Stimulated activated CD4-positive, alpha-beta T cell treated with anti-CD3 and anti-CD28 coated beads, Interleukin-1b, Interleukin-23, amount 100 ng/mL, for 4 hours (primary cell): ENCODE data around the gene MZT1.
"Not testable (repeated sequence)": the region's sequence is repeated elsewhere in the genome, so short reads cannot be mapped to it uniquely, and the experiment has no call there.

Experiments used
- DNase-seq, 2 donors: peaks; one replicate each; pipeline ENCODE4 v3.0.0-alpha.2; 2020; ENCODE audit warnings: low read depth in 2 of 2

The MZT1 gene

DNA sequence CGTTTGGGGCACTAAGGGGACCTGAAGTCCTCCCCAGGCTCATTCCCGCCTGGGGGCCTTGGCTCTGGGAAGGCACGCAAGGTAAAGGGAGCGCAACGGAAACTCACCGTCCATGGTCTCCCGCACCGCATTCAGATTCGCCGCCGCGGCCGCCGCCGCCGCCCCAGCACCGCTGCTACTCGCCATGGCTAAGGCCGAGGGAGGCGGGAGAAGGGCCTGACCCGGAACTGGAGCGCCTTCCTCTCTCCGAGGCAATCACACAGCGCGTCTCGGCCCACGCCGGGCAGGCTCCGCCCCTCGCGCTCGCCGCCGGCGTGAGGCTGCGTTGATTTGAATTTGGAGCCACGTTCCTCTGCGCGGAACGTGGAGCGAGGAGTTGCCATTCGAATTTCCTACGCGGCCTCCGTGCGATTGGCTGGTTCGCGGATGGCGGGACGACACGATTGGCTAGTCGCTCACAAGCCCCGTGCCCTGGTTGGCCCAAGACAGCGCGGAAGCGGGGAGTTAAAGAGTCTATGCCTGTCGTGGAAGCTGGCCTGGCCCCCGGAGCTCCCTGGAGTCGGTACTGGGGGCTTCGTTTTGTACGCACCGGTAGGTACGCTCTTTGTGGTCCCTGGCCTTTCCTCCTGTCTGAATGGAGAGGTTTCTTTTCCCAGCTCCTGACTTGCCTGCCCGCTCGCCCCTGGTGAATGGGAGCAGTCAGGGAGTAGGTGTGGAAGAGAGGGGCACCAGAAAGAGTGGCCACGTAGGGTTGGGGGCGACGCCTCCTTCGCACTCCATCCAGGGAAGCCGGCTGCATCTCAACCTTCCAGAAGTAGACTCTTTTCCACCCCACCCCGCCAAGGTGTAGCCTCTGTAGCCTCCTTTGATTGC, at the start of gene MZT1, which contains the start of gene BORA:
TSS of gene MZT1 (minus strand) at position 213 of the 873 bp plus-strand sequence. CDS start at position 186, 27 bp downstream.
TSS of gene BORA (plus strand) at position 507 of the 873 bp plus-strand sequence. CDS start 1,018 bp downstream, outside the sequence.
- peak; percentile 88 to 91 for DNase-seq

GRCh38 chr13:72774019-72774418, 46.6 kb upstream of the MZT1 start:
- no peak for DNase-seq

DNA sequence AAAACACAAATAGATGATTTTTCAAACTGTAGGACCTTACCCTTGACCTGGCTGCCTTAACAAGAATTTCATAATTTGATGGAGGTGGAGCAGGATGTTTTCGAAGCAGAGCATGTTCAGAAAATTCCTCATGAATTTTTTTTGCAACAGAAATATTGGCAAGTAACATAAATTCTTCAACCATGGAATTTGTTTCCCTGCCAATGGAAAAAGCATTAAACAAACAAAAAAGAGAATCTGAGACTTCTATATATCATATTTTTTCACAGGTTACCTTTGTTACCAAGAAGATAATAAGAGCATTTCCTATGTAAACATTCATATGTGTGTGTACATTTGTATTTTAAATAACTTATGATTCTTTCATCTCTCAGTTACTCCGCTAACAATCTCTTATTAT, 36.0 kb upstream of the MZT1 start:
- DNase-seq: no peak

DNA sequence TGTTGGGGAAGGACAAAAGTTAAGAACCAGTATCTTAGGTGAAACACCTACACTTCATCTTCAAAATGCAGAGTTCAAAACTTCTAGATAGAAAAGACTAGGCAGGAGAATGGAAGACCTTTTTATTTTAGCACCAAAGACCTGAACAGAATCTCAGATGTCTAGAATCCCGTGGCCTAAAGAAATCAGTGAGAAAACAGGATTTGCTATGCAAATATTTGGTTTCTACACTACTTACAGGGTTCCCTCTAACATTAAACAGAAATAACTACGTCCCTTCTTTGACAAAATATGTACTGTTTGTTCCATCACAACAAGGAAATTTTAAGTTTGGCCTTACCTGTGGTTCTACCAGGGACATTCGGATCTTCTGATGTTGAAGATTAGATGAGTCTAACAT, 32.8 kb upstream of the MZT1 start:
- DNase-seq: no peak

DNA sequence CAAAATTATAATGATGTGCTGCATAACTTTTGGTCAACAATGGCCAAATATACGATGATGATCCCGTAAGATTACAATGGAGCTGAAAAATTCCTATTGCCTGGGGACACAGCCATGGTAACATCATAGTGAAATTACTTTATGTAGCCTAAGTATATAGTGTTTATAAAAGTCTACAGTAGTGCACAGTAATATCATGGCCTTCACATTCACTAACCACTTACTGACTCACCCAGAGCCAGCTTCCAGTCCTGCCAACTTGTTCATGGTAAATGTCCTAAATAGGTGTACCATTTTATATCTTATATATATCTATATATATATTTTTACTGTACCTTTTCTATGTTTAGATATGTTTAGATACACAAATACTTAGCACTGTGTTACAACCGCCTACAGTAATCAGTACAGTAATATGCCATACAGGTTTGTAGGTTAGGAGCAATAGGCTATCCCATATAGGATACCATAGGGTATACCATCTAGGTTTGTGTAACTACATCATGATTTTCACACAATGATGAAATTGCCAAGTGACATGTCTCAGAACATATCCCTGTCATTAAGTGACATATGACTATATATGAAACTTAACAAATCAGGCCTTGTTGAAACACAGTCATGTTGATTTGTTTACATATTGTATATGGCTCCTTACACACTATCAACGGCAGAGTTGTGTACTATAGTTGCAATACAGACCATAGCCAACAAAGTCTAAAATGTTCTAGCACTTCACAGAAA, 30.5 kb upstream of the MZT1 start:
- DNase-seq: no peak

DNA sequence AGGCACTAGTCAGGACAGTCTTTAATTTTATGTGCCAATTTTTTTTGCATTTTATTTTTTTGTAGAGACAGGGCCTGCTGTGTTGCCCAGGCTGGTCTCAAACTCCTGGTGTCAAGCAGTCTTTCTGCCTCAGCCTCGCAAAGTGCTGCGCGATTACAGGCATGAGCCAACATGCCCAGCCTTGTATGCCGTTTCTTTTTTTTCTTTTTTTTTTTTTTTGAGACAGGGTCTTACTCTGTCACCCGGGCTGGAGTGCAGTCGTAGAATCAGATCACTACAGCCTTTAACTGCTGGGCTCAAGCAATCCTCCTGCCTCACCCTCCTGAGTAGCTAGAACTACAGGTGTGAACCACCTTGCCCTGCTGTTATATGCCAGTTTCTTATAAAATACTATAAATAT, 26.7 kb upstream of the MZT1 start:
- DNase-seq: no peak

DNA sequence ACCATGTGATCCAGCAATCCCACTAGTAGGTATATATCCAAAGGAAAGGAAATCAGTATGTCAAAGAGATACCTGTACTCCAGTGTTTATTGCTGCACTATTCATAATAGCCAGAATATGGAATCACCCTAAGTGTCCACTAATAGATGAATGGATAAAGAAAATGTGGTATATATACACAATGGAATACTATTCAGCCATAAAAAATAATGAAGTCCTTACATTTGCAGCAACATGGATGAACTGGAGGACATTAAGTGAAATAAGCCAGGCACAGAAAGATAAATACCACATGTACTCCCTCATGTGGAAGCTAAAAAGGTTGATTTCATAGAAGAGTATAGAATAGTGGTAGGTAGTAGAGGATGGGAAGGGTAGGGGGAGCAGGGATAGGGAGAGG, 23.8 kb upstream of the MZT1 start:
- DNase-seq: no peak

DNA sequence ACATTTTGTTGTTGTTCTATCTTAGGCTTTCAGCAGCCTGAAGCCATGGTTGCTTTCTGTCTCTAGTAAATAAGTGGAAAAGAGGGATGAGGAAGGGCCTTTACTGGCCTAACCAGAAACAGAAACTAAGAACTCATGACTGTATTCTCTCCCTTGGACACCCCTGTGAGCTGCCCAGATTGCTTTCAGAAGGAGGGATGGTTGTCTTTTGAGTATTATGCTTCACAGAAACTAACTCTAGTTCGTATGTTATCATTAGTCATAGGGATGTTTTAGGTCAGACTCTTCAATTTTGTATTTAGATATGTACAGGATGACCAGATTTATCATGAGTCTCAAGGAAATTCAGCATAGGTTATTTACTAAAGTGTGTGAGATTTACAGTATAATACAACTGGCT, 17.8 kb upstream of the MZT1 start:
- DNase-seq: no peak

GRCh38 chr13:72740015-72740414, 12.6 kb upstream of the MZT1 start:
- no peak for DNase-seq

GRCh38 chr13:72737033-72737432, 9.6 kb upstream of the MZT1 start:
- no peak for DNase-seq

- no peak for DNase-seq
Observed at GRCh38 chr13:72728290-72728605, 819 bp upstream of the MZT1 start.

GRCh38 chr13:72726726-72727416, 558 bp downstream of the MZT1 start:
- peak; percentile 3 to 30 for DNase-seq

- DNase-seq: not testable (repeated sequence)
Observed at GRCh38 chr13:72726185-72726584, 1.2 kb downstream of the MZT1 start.

DNA sequence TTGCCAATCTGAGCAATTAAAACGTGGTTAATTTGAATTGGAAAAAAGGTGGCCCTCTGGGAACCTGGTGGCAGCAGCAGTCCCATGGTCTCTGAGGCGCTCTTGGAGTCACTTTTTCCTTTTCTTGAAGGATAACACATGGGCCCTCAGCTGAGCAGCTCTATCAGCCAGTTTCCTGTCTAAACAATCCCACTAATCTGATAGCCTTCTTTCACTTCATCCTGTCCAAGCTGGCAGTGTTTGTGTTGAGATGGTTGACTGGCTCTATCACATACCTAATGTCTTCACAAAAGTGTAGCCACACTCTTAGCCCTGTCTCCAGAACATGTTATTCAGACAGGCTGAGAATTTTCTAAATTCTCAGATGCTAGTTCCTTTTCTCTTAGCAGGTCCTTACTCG, 10.7 kb downstream of the MZT1 start:
- DNase-seq: no peak

DNA sequence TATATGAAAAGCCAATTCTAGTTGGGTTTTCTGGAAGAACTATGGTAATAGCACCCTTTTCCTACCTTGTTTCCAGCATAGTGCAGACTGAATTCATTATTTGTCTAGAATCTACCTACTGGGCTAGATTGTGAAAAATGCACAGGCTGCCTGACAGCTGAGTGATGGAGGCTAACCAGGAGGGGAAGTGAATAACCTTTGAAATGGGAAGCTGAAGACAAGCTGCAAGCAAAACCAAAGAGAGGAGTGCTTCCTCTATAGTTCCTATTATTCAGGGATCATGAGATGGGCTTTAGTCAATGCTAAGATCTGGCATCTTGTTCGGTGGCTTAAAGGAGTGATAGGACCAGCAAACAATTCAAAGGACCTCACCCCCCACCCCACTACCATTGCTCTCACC, 26.9 kb downstream of the MZT1 start:
- no peak for DNase-seq

GRCh38 chr13:72698164-72698563, 29.3 kb downstream of the MZT1 start:
- no peak for DNase-seq

DNA sequence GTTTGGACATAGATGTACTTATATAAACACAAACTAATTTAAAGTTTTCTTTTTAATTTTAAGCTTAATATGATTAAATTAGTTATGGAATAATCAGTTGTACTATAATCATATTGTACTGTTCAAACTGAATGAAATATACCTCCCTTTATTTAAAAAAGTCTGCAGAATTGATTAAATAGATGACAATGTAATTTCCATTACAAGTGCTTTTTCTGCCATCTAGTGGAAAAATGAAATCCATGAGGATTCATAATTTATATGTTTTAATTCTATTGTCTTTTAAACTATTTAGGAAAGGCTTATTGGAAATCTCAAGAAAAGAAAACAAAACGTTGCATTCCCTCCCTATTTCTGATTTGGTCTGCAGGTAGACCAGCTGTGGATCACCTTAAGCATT, 30.9 kb downstream of the MZT1 start:
- no peak for DNase-seq

DNA sequence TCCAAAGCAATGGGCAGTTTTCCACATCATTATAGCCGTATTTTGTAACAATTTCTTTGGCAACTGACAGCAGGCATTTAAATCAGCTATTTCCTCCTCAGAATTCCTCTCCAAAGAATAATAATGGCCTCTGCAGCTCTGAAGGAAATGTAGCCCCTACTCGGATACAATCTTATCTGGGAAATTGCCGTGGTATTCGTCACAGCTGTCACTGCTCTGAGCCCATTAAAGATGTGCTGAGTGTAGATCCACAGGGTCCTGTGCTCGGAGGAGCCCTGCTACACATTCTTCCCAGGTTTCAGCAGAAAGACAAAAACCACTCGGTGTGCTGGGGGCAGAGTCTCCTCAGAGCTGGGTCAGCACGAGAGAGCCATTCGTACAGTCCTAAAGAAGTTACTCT, 33.1 kb downstream of the MZT1 start:
- DNase-seq: no peak

DNA sequence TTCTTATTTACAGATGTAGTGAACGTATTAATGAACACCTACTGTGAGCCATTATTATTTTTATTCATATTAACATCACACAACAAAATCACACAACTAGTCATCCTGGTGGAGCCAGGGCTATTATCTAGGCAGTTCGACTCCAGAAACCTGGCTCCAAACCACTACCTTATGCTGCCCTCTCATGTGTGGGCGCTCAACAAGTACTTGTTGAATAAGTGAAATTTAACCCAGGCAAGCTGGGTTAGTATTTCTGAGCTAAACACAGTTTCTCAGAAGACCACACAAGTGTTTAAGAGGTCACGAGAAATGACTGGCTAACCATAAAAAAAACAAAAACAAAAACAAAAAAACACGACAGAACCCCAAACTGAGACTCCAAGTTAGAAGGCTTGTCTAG, 33.6 kb downstream of the MZT1 start:
- no peak for DNase-seq

- DNase-seq: no peak
Observed at GRCh38 chr13:72692884-72693514, 34.4 kb downstream of the MZT1 start.

GRCh38 chr13:72689181-72689696, 38.2 kb downstream of the MZT1 start:
- DNase-seq: no peak

DNA sequence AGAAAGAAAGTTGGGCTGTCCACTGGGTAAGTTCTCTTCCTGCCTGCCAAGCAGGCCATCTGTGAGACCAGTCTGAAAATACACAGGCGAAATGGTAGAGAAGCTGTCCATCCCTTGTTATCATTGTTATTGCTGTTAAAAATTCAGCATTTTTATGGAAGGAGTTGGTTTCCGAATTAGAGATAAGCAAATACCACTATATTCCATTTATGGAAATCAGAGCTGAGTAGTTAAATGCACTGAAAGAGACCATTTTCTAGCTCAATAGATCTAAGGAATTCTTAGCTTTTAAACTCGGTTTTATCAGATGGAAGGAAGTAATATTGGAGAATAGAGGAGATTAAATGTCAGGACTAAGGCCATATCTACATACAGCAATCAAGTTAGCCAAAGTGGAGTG, 40.7 kb downstream of the MZT1 start:
- DNase-seq: no peak
